ENCODE data around the gene CCDC175.

GRCh38 chr14:59478540-59478939, 98.1 kb downstream of the CCDC175 start:
- TF ChIP-seq POLR2A (IDR thresholded peaks at IDR 0.05; ENCODE audit: low read depth, low read length) (no peak), POLR2AphosphoS5 (IDR thresholded peaks at IDR 0.05; ENCODE audit: low read depth, low read length) (no peak), TAF1 (IDR thresholded peaks at IDR 0.05; ENCODE audit: low read depth, low read length) (no peak), SPI1 (IDR thresholded peaks at IDR 0.05; ENCODE audit: low read depth, low read length) (no peak)

All from GM12891 (cell line).